GM10266 (cell line): ENCODE measurements around the gene PLXNC1.

Experiments
- DNase-seq: peaks from one replicate; pipeline ENCODE4 v3.0.0; 2012; ENCODE audit errors: extremely low spot score
- TF ChIP-seq, protein P1 (sequence below): IDR thresholded peaks from 2 replicates; pipeline ENCODE4 v1.5.1; 2012; ENCODE audit warnings: mild to moderate bottlenecking, low read depth; ENCODE audit not compliant: control insufficient read depth, insufficient read depth; ENCODE audit errors: missing control alignments

Gene PLXNC1

DNA sequence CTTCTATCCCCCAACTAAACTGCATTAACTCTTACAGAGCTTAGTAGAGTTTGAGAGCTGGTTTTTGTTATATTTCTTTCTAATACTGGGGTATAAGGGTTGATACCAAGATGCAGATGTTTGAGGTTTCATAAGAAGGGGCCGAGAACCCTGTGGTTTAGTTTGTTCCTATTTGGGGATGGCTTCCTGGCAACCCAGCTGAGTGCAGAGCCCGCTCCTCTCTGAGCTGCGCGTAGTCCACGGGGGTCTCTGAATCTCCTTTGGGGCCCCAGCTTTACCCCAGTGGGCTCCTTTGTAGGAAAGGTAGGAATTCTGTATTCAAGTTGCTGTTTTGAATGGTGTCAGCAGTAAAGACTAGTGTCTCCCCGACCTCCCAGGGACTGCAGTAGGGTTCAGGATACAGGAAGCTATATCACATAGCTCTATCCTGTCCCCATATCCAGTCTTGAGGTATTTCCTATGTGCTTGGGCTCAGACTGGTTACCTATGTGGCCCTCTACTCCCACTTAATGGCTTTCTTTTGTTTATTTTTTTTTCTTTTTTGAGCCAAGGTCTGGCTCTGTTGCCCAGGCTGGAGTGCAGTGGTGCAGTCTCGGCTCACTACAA is 25.4 kb downstream of the PLXNC1 start:
- TF ChIP-seq, protein P1, sequence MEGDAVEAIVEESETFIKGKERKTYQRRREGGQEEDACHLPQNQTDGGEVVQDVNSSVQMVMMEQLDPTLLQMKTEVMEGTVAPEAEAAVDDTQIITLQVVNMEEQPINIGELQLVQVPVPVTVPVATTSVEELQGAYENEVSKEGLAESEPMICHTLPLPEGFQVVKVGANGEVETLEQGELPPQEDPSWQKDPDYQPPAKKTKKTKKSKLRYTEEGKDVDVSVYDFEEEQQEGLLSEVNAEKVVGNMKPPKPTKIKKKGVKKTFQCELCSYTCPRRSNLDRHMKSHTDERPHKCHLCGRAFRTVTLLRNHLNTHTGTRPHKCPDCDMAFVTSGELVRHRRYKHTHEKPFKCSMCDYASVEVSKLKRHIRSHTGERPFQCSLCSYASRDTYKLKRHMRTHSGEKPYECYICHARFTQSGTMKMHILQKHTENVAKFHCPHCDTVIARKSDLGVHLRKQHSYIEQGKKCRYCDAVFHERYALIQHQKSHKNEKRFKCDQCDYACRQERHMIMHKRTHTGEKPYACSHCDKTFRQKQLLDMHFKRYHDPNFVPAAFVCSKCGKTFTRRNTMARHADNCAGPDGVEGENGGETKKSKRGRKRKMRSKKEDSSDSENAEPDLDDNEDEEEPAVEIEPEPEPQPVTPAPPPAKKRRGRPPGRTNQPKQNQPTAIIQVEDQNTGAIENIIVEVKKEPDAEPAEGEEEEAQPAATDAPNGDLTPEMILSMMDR = no peak
- DNase-seq = no peak

DNA sequence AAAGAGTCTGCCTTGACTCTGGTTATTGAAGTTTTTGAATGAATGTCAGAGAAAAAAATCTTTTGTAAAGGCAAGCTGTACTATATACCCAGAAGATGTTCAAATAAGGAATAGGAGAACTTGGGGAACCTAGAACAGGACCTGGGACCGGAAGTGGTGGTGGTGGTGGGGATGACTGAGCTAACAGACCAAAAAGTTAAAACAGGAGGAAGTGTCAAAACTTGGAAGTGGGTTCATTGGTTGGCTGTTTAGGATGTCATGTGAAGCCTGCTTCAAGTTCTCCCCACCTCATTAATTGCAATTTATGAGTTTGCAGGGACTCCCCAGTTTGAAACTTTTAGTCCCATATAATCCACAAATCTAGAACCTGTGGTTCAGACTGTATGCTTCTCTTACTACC is 26.2 kb downstream of the PLXNC1 start:
- TF ChIP-seq, protein P1 = no peak
- peak; percentile 32 for DNase-seq

DNA sequence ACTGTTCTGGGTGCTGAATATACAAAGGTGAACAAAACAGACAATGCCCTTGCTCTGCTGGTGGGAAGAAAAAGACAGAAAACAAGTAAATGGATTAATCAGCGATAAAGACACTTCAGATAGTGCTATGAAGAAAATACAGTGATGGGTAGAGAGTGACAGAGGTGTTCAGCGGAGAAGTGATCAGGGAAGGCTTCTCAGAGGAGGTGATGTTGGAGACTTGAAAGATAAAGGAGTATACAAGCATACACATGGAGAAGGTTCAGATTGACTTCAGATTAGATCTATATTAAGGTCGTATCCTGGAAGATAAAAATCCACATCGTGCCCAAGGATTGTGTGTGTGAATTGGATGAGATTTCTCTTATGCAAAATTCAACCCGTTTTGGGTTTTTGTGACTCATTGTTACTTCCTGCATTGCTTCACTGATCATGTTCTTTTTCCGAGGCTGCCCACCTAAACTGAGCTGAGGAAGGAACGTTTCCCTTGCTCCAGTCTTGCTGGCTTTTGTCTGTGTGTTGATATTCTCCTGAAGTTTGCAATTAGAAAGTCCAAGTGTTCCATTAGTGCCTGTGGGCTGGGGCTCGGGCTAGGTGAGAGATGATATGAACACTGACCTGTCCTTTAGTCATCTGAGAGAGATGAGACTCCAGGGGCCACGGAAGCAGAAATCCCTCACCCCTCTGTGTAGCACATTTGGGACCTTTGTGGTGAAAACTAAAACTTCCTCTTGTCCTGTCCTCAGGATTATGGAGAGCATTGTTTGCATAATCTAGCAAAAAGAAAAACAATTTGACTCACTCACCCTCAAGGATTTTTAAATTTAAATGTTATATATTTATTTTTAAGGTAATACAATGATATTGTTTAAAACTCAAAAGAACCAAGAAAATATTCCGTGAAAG is 27.6 kb downstream of the PLXNC1 start:
- no peak for DNase-seq
- TF ChIP-seq, protein P1 = no peak

DNA sequence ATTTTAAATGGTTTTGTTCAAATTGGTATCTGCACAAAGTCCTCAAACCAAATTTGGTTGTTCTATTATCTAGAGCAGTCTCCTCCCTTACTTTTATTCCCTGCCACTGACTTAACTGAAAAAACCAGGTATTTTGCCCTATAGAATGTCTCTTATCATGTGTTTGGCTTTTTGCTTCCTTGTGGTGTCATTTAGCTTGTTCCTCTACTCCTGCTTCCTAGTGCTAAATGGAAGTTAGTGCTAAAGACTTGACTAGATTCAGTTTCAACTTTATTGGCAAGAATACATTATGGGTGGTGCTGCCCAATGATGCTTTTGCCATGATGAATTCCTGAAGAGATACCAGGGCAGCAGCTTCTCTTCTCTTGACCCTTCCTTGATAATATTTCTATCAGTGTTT is 29.7 kb downstream of the PLXNC1 start:
- TF ChIP-seq, protein P1 = no peak
- DNase-seq = no peak

DNA sequence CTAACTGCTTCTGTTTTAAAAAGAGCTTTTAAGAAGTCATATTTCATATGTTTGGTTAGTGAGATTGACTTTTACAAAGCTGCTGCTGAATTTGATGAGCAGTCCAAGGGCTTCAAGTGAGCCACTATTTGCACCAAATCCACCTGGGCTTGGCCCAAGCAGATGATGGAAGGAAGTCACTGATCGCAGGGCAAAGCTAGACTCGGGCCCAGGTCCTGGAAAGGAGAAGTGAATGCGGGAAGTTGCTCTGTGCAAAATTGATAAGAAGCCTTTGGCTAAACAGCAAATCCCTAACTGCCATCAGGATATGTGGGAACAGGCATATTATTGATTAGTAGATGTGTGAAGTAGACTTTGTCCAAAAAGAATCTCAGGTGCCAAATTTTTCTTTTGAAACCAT is 30.5 kb downstream of the PLXNC1 start:
- no peak for DNase-seq
- TF ChIP-seq, protein P1 = no peak

DNA sequence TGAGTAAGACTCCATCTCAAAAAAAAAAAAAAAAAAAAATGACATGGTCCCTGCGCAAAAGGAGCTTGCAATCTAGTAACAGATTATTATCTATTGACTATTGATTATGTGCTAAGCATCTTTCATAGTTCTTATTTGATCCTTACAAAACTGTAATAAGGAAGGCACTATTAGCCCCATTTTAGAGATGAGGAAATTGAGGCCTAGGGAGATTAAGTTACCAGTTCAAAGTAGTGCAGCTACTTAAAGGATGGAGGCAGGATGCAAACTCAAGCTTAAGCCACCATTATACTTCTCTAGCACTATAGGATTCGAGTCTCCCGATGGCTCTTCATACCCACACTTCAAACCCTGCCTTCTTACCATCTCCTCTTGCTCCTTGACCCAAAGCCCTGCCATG is 31.3 kb downstream of the PLXNC1 start:
- TF ChIP-seq, protein P1 = no peak
- DNase-seq = no peak

DNA sequence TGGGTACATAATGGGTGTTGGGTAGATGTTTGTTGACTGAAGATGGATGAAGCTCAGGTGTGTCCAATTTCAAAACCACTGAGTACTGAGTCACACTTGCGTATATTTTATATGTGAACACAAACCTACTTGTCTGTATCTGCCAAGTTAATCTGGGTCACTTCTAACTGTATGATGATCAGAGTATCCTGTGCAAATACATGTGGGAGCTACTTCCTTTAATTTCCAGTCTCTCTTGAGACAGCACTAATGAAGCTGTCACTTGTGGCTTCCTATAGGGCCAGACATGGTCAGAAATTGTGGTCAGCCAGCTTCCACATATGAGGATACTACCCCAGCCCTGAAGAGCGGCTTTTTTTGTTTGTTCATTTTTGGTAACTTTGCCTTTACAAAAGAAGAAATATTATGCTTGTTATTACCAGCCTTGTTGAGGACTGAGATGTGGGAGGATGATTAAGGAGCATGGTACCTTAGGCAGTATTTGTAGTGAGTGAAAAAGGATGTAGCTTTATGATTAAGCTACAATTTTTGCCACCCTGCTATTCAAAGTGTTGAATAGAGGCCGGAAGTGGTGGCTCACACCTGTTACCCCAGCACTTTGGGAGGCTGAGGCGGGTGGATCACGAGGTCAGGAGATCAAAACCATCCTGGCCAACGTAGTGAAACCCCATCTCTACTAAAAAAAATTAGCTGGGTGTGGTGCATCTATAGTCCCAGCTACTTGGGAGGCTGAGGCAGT is 32.4 kb downstream of the PLXNC1 start:
- TF ChIP-seq, protein P1 = no peak
- no peak for DNase-seq
